GM19395 (cell line): ENCODE measurements around the gene CKAP2L.

Experiments
- ATAC-seq: cut with Tn5 transposase; IDR thresholded peaks from one replicate; pipeline ENCODE4 v1.9.1; 2021; ENCODE audit warnings: mild to moderate bottlenecking, moderate library complexity; ENCODE audit not compliant: unreplicated experiment

CKAP2L gene, protein sequence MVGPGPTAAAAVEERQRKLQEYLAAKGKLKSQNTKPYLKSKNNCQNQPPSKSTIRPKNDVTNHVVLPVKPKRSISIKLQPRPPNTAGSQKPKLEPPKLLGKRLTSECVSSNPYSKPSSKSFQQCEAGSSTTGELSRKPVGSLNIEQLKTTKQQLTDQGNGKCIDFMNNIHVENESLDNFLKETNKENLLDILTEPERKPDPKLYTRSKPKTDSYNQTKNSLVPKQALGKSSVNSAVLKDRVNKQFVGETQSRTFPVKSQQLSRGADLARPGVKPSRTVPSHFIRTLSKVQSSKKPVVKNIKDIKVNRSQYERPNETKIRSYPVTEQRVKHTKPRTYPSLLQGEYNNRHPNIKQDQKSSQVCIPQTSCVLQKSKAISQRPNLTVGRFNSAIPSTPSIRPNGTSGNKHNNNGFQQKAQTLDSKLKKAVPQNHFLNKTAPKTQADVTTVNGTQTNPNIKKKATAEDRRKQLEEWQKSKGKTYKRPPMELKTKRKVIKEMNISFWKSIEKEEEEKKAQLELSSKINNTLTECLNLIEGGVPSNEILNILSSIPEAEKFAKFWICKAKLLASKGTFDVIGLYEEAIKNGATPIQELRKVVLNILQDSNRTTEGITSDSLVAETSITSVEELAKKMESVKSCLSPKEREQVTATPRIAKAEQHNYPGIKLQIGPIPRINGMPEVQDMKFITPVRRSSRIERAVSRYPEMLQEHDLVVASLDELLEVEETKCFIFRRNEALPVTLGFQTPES

DNA sequence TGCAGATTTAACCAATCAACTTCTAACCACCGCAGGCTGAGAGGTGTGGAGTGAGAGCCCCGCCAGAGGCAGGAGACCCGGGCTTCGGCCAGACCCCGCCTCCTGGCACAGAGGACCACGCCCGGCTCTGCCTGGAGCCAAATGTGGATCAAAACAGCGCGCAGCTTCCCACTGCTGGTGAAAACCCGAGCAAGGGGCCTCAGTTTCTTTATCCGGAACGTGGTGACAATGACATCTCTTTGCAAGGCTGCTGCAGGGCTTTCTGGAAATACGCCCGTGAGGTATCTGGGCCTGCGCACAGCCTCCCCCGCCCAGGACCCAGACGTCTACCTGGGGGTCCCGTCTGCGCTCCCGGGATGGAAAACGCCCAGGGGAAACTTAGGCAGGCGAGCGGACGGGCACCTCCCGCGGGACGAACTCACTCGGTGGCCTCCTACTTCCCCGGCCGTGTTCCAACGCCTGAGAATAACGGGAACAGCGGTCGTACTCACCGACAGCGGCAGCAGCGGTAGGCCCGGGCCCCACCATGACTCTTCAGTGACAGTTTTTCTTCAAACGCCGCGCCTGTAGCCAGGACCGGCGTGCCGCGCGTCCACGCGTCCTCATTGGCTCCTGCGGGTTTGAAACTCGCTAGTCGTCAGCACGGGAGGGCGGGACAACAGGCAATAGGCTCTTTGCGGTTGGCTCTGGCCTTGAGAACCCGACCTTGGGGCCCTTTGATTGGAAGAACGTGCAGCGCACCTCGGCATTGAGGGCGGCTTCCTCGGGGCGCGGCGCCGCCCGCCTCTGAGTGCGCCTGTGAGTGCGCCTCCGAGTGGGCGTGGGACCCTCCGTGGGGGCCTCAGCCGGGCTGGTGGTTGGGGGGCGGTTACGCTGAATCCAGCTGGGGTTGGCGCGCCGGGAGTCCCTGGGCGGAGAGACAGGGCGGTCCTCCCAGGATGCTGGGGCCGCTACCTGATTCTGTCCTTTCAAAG is at the start of gene CKAP2L:
Gene CKAP2L, minus strand, starts transcription at position 539 of the 974 bp plus-strand sequence. Its CDS starts 11 bp downstream, at position 528.
- ATAC-seq = peak; percentile 98

DNA sequence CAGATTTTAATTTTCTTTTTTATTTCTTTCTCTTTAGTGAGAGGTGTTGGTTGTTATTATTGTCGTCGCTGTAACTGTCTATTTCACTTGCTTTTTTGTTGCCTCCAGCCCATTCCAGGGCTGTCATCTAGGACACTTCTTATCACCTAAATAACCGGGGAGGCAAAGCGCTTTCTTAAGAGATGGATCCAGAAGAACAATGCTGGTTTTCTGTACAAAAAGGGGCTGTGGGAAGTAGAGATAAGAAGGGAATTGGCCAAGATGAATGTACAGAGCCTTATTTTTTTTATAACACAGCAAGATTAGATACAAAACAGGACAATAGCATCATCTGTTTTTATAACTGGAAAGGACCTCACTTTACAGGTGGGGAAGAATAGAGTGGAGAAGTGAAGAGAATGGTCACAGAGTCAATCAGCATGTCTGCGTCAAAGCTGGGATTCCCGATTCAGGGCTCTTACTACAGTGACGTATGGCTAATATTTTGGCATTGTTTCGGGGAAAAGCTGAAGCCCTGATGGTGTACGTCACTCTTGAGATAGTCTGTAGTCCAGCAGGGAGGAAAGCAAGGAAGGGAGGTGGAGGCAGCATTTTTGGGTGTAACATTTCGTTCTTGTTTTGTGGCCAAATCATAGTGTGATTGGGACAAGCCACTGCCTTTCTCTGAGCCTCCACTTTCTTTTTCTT is 49.0 kb upstream of the CKAP2L start:
- no peak for ATAC-seq

GRCh38 chr2:112812318-112813267 is 48.2 kb upstream of the CKAP2L start:
- ATAC-seq = no peak

- no peak for ATAC-seq
Observed at GRCh38 chr2:112811841-112812306, 47.5 kb upstream of the CKAP2L start.

DNA sequence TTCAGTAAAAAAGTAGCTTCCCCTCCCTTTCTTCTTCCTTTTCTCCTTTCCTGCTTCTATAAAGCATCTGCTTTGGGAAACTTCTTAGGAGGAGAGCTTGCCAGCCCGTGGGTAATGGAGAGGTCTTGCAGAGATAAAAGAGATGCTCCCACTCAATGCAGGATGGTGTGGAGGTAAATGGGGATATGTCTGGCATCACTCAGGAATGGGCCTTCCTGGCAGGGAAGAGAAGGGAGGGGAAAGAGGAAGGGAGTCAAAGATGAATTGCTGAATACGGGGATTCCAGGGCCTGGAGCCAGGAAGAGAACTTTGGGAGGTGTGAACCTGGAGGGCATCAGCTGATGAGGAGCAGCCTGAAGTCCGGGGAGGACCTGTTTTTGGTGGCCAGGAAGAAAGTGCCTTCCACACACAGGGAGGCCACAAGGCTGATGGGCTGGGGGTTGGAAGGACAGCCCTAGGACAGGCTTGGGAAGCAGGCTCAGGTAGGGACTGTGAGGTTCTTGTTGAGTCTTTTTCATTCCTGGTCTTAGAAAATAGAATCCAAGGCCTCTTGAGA is 46.9 kb upstream of the CKAP2L start:
- ATAC-seq = no peak

- no peak for ATAC-seq
Observed at GRCh38 chr2:112809112-112809511, 44.7 kb upstream of the CKAP2L start.

GRCh38 chr2:112807233-112807807 is 42.9 kb upstream of the CKAP2L start:
- no peak for ATAC-seq

GRCh38 chr2:112805542-112805941 is 41.1 kb upstream of the CKAP2L start:
- no peak for ATAC-seq

GRCh38 chr2:112803691-112804521 is 39.5 kb upstream of the CKAP2L start:
- ATAC-seq = no peak

GRCh38 chr2:112800881-112801583 is 36.6 kb upstream of the CKAP2L start:
- no peak for ATAC-seq

DNA sequence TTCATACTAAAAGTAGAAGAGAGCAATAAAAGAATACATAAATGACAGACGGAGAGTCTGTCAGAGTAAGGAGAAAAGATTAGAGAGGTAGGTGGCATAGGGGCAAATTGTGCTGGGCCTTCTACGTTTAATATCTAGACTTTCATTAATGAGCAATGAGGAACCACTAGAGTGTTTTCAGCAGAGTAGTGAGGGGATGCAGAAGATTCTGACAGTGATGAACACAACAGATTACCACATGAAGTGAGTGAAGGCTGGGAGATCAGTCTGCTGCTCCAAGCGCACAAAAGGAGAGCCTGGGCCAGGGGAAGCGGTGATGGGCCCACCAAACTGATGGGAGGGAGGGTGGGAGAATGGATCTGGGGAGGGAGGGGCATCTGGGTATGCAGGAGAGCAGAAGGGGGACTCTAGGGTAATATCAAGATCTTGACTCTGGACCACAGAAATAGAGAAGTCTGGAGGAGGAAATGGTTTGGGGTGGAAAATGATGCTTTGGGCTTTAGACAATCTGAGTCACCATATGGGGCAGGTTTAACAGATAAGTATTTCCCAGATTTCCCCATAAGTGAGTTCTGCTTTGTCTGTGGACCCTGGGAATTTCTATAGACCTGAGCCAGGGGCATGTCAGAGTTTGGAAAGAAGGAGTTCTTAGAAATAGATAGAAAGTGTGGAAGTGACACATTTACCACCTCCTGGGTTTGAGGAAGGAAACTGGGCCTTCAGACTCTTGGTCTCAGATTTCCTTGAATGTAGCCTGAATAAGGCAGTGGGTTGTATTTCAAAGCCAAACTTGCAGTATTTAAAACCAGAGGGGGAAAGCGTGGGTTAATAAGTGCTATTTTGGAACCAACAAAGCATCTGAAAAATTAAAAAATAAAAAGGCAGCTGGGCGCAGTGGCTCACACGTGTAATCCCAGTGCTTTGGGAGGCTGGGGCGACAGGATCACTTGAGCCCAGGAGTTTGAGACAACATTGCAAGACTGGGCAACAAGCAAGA is 34.9 kb upstream of the CKAP2L start:
- no peak for ATAC-seq

- no peak for ATAC-seq
Observed at GRCh38 chr2:112796486-112796885, 32.1 kb upstream of the CKAP2L start.

DNA sequence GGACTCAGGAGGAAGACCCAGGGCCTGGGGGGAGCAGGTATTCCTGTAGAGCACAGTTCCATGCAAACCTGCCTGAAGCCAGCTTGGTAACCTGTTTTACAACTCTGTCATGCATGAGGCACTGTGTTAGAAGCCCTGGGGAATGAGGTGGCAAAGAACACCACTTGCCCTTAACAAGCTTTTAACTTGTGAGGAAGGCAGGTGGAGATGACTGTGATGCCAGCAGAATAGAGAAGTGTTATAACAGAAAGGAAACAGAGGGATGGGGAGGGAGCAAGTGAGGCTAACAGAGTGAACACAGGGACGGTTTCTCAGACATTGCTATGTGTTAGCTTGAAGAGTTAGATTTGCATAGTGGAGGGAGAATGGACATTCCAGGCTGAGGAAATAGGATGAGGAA is 31.4 kb upstream of the CKAP2L start:
- no peak for ATAC-seq

DNA sequence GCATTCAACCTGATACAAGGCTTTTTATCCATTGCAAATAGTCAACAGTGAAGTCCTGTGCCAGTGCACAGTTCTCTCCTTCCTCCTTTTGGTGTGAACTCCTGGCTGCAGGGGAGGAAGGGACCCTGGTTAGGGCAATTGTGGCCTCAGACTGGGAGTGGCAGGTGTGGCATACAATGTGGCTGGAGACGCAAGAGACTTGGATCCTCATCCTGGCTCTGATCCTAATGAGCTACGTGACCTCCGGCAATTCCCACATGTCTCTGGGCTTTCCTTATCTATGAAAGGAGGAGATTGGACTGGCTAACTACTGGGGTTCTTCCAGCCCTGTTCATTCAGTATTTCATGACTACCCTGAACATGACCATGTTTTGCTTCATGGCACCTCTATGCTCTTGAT is 30.4 kb upstream of the CKAP2L start:
- no peak for ATAC-seq

- peak; percentile 82 for ATAC-seq
Observed at GRCh38 chr2:112794131-112794733, 29.8 kb upstream of the CKAP2L start.
